Measurements from ENCODE around the gene MST1.

- TF ChIP-seq CTCF (IDR thresholded peaks at IDR 0.05) (no peak), POLR2AphosphoS5 (IDR thresholded peaks at IDR 0.05) (no peak), EP300 (IDR thresholded peaks at IDR 0.05) (no peak), POLR2A (IDR thresholded peaks at IDR 0.05) (no peak)
Observed at GRCh38 chr3:49652903-49653415, 36.3 kb downstream of the MST1 start.
